Heart left ventricle (tissue), 16 donors: Measurements from ENCODE around the gene GMCL1. TPM values are rescaled to one million over a fixed set of nuclear protein-coding genes. Genes with fewer than 3 reads are reported as not detected.

ENCODE experiments used
- ATAC-seq, 4 donors: fragments of 200-7000 bp; cut with Tn5 transposase; one replicate each; pipeline ENCODE4 v1.9.1; 2020 to 2022; ENCODE audit warnings: moderate library complexity in 4 of 4, mild to moderate bottlenecking in 3 of 4, moderate number of reproducible peaks in 1 of 4
- DNase-seq, 5 donors: peaks; one replicate each; pipeline ENCODE4 v3.0.0-alpha.2; 2020
- H3K27ac ChIP-seq, 12 donors: fragments of 200-600 bp; sonication (generic) in 4 of 12; one replicate each; pipeline versions ENCODE4 v1.5.0 to v1.8.0; 2016 to 2022; ENCODE audit warnings: mild to moderate bottlenecking in 2 of 12
- H3K27me3 ChIP-seq, 9 donors: fragments of 200-600 bp; sonication (generic) in 2 of 9; one replicate each; pipeline versions ENCODE4 v1.5.1 to v1.8.0; 2016 to 2022; ENCODE audit warnings: mild to moderate bottlenecking in 3 of 9
- H3K36me3 ChIP-seq, 9 donors: fragments of 200-600 bp; sonication (generic) in 2 of 9; one replicate each; pipeline versions ENCODE4 v1.5.0 to v1.8.0; 2018 to 2022; ENCODE audit warnings: mild to moderate bottlenecking in 2 of 9
- H3K4me1 ChIP-seq, 12 donors: fragments of 200-600 bp; sonication (generic) in 4 of 12; one replicate each; pipeline versions ENCODE4 v1.5.0 to v1.8.0; 2016 to 2022; ENCODE audit warnings: mild to moderate bottlenecking in 3 of 12
- H3K4me3 ChIP-seq, 12 donors: fragments of 200-600 bp; sonication (generic) in 4 of 12; one replicate each; pipeline versions ENCODE4 v1.5.0 to v1.8.0; 2017 to 2022; ENCODE audit warnings: mild to moderate bottlenecking in 9 of 12, moderate library complexity in 4 of 12
- H3K9me3 ChIP-seq, 12 donors: fragments of 200-600 bp; sonication (generic) in 4 of 12; one replicate each; pipeline versions ENCODE4 v1.5.0 to v1.8.0; 2016 to 2022; ENCODE audit warnings: mild to moderate bottlenecking in 1 of 12
- POLR2A ChIP-seq, 2 donors: fragments of 450-650 bp; IDR thresholded peaks; one replicate each; pipeline ENCODE4 v1.6.1; 2017; ENCODE audit warnings: antibody characterized with exemption in 2 of 2, mild to moderate bottlenecking in 2 of 2, moderate library complexity in 2 of 2
- WGBS, 4 donors: extraction: QIAGEN DNeasy Blood & Tissue Kit in 2 of 4; methylation state at CpG; one replicate each; pipeline versions ENCODE4 v1.1.5 to v1.1.7; 2013 to 2018; 5-methylcytosine and 5-hydroxymethylcytosine counted together
- intact Hi-C, 10 donors: fragments of 100-400 bp; cut with DNase I; formaldehyde crosslinking; loops; one replicate each; pipeline versions ENCODE4 v1.11.1 to v1.14.2; 2022
- polyA plus RNA-seq, 2 donors: library from polyadenylated mRNA; stranded (reverse); fragments of 200-250 nt; gene quantifications; one replicate each; pipeline ENCODE4 v1.2.3, GENCODE V29; 2013
- total RNA-seq, 9 donors: library from RNA; depleted of rRNA in 2 of 9; stranded (reverse); fragments of >200 nt in 2 of 9; fragmentation: NEBNext Ultra II Directional in 3 of 9; extraction: Animal tissue kit (Norgen Biotek cat#: 25700) in 3 of 9; gene quantifications; one replicate each; pipeline versions ENCODE4 v1.1.0 to v1.2.4, GENCODE V29; 2016 to 2023
- TF ChIP-seq, protein P1 (sequence below), 12 donors: fragments of 200-600 bp; sonication (generic) in 4 of 12; IDR thresholded peaks; one replicate each; pipeline versions ENCODE4 v1.5.0 to v1.8.0; 2018 to 2022; ENCODE audit warnings: antibody characterized with exemption in 12 of 12, mild to moderate bottlenecking in 5 of 12
- donor health status: ischemic (EF 13 %, LVEDD 7.1; RV severe dilation, severe dysfunction).
- donor health status: healthy with polysubstance abuse.
- donor health status: DM: no; HTN: yes; CAD: no.
- donor health status: DM: no; HTN: no; CAD: no.
- donor health status: ischemic (EF 25% LVEDD 6.9; RV normal size, moderate dysfunction).
- donor health status: ischemic (EF 25% LVEDD 5.7; RV mildly dilated, moderate dysfunction).
- donor health status: healthy.
- donor health status: DM: yes; HTN: yes; CAD: no.
- donor health status: ischemic (EF 35%, LVEDD 5.7; RV mildly dilated, moderate dysfunction).
- donor health status: nonischemic (EF 11% LVEDD 7.7; RV severe dilation, severe dysfunction).
- donor health status: DM: yes; HTN: yes; CAD: no.
- donor health status: PGD.
- donor health status: ischemic (EF 29% LVEDD 5.4; RV normal size, mild dysfunction).
- donor health status: nonischemic (EF 23%, LVEDD 6.1; RV moderate dilation, normal function).

Gene GMCL1
- total and polyA plus RNA-seq, 11 donors, result 1.8 to 7.2 (median 5.0) TPM

DNA sequence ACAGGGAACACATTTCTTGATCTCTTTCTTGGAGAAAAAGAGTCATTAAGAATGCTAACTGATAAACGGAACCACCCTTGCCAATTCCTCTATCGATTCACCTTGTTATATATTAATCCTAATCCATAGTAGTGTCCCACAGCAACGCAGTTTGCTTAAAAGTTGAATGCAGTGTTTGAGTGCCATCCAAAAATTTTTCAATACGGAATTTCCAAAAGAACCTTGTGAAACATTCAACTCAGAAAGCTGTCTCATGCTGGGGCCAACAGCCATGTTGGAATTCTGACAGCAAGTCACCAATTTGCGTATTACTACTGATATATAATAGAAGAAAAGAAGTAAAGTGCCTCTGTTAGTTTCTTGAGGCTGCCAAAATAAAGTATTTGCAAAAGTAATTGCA, 45.2 kb upstream of the GMCL1 start:
- 91 to 96% (median 94%) methylated on average over 5 of the region's 5 CpGs for WGBS, 4 donors
- Histone ChIP-seq H3K4me1 (peaks cover 0 to 6% (median 3%) of the 10 kb centered on the region in 12 donors), H3K36me3 (peaks cover 0 to 34% (median 9%) of the 10 kb centered on the region in 9 donors), H3K4me3 (no peak overlapping the region), H3K9me3 (no peaks in the 10 kb centered on the region), H3K27ac (no peak overlapping the region), H3K27me3 (no peaks in the 10 kb centered on the region)
- intact Hi-C loops, result no loop called here
- DNase-seq, result no peak
- TF ChIP-seq POLR2A (IDR thresholded peaks at IDR 0.05), result no peak
- TF ChIP-seq, protein P1, sequence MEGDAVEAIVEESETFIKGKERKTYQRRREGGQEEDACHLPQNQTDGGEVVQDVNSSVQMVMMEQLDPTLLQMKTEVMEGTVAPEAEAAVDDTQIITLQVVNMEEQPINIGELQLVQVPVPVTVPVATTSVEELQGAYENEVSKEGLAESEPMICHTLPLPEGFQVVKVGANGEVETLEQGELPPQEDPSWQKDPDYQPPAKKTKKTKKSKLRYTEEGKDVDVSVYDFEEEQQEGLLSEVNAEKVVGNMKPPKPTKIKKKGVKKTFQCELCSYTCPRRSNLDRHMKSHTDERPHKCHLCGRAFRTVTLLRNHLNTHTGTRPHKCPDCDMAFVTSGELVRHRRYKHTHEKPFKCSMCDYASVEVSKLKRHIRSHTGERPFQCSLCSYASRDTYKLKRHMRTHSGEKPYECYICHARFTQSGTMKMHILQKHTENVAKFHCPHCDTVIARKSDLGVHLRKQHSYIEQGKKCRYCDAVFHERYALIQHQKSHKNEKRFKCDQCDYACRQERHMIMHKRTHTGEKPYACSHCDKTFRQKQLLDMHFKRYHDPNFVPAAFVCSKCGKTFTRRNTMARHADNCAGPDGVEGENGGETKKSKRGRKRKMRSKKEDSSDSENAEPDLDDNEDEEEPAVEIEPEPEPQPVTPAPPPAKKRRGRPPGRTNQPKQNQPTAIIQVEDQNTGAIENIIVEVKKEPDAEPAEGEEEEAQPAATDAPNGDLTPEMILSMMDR (IDR thresholded peaks at IDR 0.05), result no peak
- ATAC-seq, result no peak

- WGBS, 4 donors, result 88 to 97% (median 92%) methylated on average over 2 of the region's 2 CpGs
- ATAC-seq (no peak), DNase-seq (no peak)
- Histone ChIP-seq H3K36me3 (peaks cover 0 to 34% (median 9%) of the 10 kb centered on the region in 9 donors), H3K27ac (no peak overlapping the region), H3K27me3 (no peaks in the 10 kb centered on the region), H3K4me3 (no peak overlapping the region), H3K4me1 (peaks cover 0 to 16% (median 11%) of the 10 kb centered on the region in 12 donors), H3K9me3 (no peaks in the 10 kb centered on the region)
- TF ChIP-seq, protein P1 (IDR thresholded peaks at IDR 0.05), result no peak
- no peak for TF ChIP-seq POLR2A (IDR thresholded peaks at IDR 0.05)
- intact Hi-C loops, result no loop called here
Measured at GRCh38 chr2:69785358-69785757, 44.1 kb upstream of the GMCL1 start.

DNA sequence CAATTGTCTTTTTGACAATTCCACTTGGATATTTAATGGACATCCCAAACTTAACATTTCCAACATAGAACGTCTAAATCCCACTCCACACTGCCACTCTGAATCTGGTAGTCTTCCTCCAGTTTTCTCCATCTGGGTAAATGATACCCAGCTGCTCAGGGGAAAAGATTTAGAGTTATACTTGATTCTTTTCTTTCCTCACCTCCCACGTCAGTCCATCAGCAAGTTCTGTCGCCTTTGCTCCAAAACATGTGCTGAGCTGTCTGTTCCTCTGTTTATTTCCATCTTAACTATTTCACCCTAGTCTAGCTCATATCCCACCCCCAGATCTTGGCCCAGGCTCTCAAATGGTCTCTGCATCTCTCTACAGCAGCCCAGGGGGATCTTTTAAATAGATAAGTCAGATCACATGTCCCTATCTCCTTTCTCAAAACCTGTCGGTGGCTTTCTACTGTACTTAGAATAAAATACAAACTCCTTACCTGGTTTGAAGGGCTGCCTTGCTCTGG, 43.4 kb upstream of the GMCL1 start:
- H3K27ac ChIP-seq, result no peak overlapping the region
- WGBS, 4 donors, result 66 to 83% (median 74%) methylated on average over 4 of the region's 4 CpGs
- peaks cover 0 to 24% (median 15%) of the 10 kb centered on the region in 12 donors for H3K4me1 ChIP-seq
- no peaks in the 10 kb centered on the region for H3K27me3 ChIP-seq
- DNase-seq (no peak), ATAC-seq (no peak)
- no peaks in the 10 kb centered on the region for H3K9me3 ChIP-seq
- peaks cover 0 to 34% (median 9%) of the 10 kb centered on the region in 9 donors for H3K36me3 ChIP-seq
- no peak overlapping the region for H3K4me3 ChIP-seq
- TF ChIP-seq POLR2A (IDR thresholded peaks at IDR 0.05), result no peak
- TF ChIP-seq, protein P1 (IDR thresholded peaks at IDR 0.05), result no peak
- intact Hi-C loops, result no loop called here

GRCh38 chr2:69789175-69789721, 40.2 kb upstream of the GMCL1 start:
- Histone ChIP-seq H3K36me3 (peaks cover 0 to 31% (median 2%) of the 10 kb centered on the region in 9 donors), H3K4me3 (peak overlapping the region in 2 of 12 donors; percentile 7 to 10), H3K9me3 (no peaks in the 10 kb centered on the region), H3K27me3 (no peaks in the 10 kb centered on the region), H3K27ac (peak overlapping the region; percentile 2 to 86 (median 58)), H3K4me1 (peaks cover 0 to 33% (median 17%) of the 10 kb centered on the region in 12 donors)
- DNase-seq (peak in 1 of 5 donors; percentile 35), ATAC-seq (peak; percentile 20 to 84 (median 51))
- WGBS, 4 donors, result 65 to 79% (median 72%) methylated on average over 7 of the region's 7 CpGs
- intact Hi-C loops, result no loop called here
- TF ChIP-seq, protein P1 (IDR thresholded peaks at IDR 0.05), result no peak
- TF ChIP-seq POLR2A (IDR thresholded peaks at IDR 0.05), result no peak
